PC-3 (cell line): ENCODE measurements around the gene CYTH4. TPM values are rescaled to one million over a fixed set of nuclear protein-coding genes. Genes with fewer than 3 reads are reported as not detected.

ENCODE experiments used
- ATAC-seq: fragments of 200-7000 bp; cut with Tn5 transposase; 2 replicates; pipeline ENCODE4 v1.9.1; 2020; ENCODE audit warnings: mild to moderate bottlenecking, moderate library complexity
- BruUV-seq: library from RNA; stranded (reverse); fragments of 400-500 nt; replicated peaks from 2 replicates; lab custom pipeline; 2021; lab: Mats Ljungman, UMichigan
- CTCF ChIA-PET: fragments of 300-600 bp; sonication (Branson Sonifier 250); formaldehyde crosslinking; loops from one replicate; lab custom pipeline; 2022; ENCODE audit warnings: antibody characterized with exemption; lab: Charles Lee
- POLR2A ChIA-PET: fragments of 300-600 bp; sonication (Branson Sonifier 250); formaldehyde crosslinking; loops from one replicate; lab custom pipeline; 2022; ENCODE audit warnings: antibody characterized with exemption; ENCODE audit not compliant: unreplicated experiment; lab: Charles Lee
- DNase-seq: peaks from one replicate; pipeline ENCODE4 v3.0.0-alpha.2; 2015
- H2AFZ ChIP-seq: fragments of 300-600 bp; sonication (generic); 2 replicates; pipeline ENCODE4 v1.6.0; 2016; ENCODE audit warnings: antibody characterized with exemption, low read length
- H3F3A ChIP-seq: fragments of 300-600 bp; sonication (generic); one replicate; pipeline ENCODE4 v1.6.0; 2017; ENCODE audit warnings: antibody characterized with exemption, low read length, control low read depth, mild to moderate bottlenecking; ENCODE audit not compliant: unreplicated experiment
- H3K27ac ChIP-seq: fragments of 300-600 bp; sonication (generic); 2 replicates; pipeline ENCODE4 v1.5.1; 2016; ENCODE audit warnings: mild to moderate bottlenecking, low read length
- H3K27me3 ChIP-seq: fragments of 300-600 bp; sonication (generic); 2 replicates; pipeline ENCODE4 v1.6.1; 2016; ENCODE audit warnings: low read length, mixed read lengths
- H3K36me3 ChIP-seq: fragments of 300-600 bp; sonication (generic); 2 replicates; pipeline ENCODE4 v1.6.1; 2016; ENCODE audit warnings: low read depth, mixed run types, low read length, mixed read lengths
- H3K4me1 ChIP-seq: fragments of 300-600 bp; sonication (generic); 2 replicates; pipeline ENCODE4 v1.5.1; 2016; ENCODE audit warnings: low read length; ENCODE audit not compliant: insufficient read depth
- H3K4me2 ChIP-seq: fragments of 300-600 bp; sonication (generic); 2 replicates; pipeline ENCODE4 v1.6.0; 2016; ENCODE audit warnings: low read length
- H3K4me3 ChIP-seq: fragments of 300-600 bp; sonication (generic); 2 replicates; pipeline ENCODE4 v1.5.1; 2016; ENCODE audit warnings: mild to moderate bottlenecking, low read length, mixed read lengths
- H3K79me2 ChIP-seq: fragments of 300-600 bp; sonication (generic); 2 replicates; pipeline ENCODE4 v1.6.1; 2017; ENCODE audit warnings: low read length, mixed read lengths
- H3K9ac ChIP-seq: fragments of 300-600 bp; sonication (generic); 2 replicates; pipeline ENCODE4 v1.6.0; 2016; ENCODE audit warnings: mild to moderate bottlenecking, low read length
- H3K9me2 ChIP-seq: fragments of 300-600 bp; sonication (generic); replicated peaks from 2 replicates; pipeline ENCODE4 v1.6.1; 2016; ENCODE audit warnings: mixed run types, low read length, mixed read lengths
- H3K9me3 ChIP-seq: fragments of 300-600 bp; sonication (generic); 2 replicates; pipeline ENCODE4 v1.6.1; 2016; ENCODE audit warnings: low read length, mixed read lengths
- H4K20me1 ChIP-seq: fragments of 300-600 bp; sonication (generic); 2 replicates; pipeline ENCODE4 v1.6.1; 2016; ENCODE audit warnings: low read length, mixed read lengths
- CTCF ChIP-seq: fragments of 300-600 bp; sonication (generic); conservative IDR thresholded peaks from 2 replicates; pipeline ENCODE4 v1.5.1; 2017; ENCODE audit warnings: antibody characterized with exemption, low read depth, mild to moderate bottlenecking, low read length
- EZH2 ChIP-seq: fragments of 300-600 bp; sonication (generic); IDR thresholded peaks from one replicate; pipeline ENCODE4 v1.6.1; 2017; ENCODE audit warnings: antibody characterized with exemption, mild to moderate bottlenecking, low read length; ENCODE audit not compliant: unreplicated experiment
- EZH2phosphoT487 ChIP-seq: fragments of 300-600 bp; sonication (generic); IDR thresholded peaks from 2 replicates; pipeline ENCODE4 v1.6.1; 2018; ENCODE audit warnings: mild to moderate bottlenecking, antibody characterized with exemption, low read length, borderline replicate concordance
- intact Hi-C: fragments of 100-400 bp; cut with micrococcal nuclease; formaldehyde crosslinking; loops from 2 replicates; pipeline ENCODE4 v1.9.0; 2023
- total RNA-seq: library from RNA; depleted of rRNA; stranded (reverse); fragments of >200 nt; gene quantifications from 2 replicates; pipeline ENCODE4 v1.2.3, GENCODE V29; 2014

Gene CYTH4
- total RNA-seq, 1 experiment from 2014 or later = 1.9 TPM

- Histone ChIP-seq H3F3A (no peaks in the 10 kb centered on the region), H3K36me3 (no peaks in the 10 kb centered on the region), H3K27ac (no peak overlapping the region), H2AFZ (no peak overlapping the region), H3K4me3 (no peak overlapping the region), H3K79me2 (no peaks in the 10 kb centered on the region), H3K9ac (no peak overlapping the region), H3K27me3 (no peaks in the 10 kb centered on the region), H3K9me3 (no peaks in the 10 kb centered on the region), H4K20me1 (no peaks in the 10 kb centered on the region), H3K4me1 (peaks cover 15% of the 10 kb centered on the region), H3K9me2 (no peaks in the 10 kb centered on the region), H3K4me2 (no peak overlapping the region)
- no peak for ATAC-seq
- ChIA-PET CTCF (no interaction called here), POLR2A (no interaction called here)
- TF ChIP-seq CTCF (no peak), EZH2phosphoT487 (no peak), EZH2 (no peak)
- no TSS peak for BruUV-seq
- DNase-seq = no peak
- intact Hi-C loops = no loop called here
These were observed 6.2 kb downstream of the CYTH4 start for GRCh38 chr22:37288521-37288920.

GRCh38 chr22:37289156-37289735 is 6.9 kb downstream of the CYTH4 start:
- Histone ChIP-seq H3K9me3 (no peaks in the 10 kb centered on the region), H3F3A (no peaks in the 10 kb centered on the region), H3K4me3 (no peak overlapping the region), H3K27me3 (no peaks in the 10 kb centered on the region), H3K9ac (no peak overlapping the region), H3K36me3 (no peaks in the 10 kb centered on the region), H4K20me1 (no peaks in the 10 kb centered on the region), H2AFZ (no peak overlapping the region), H3K79me2 (no peaks in the 10 kb centered on the region), H3K4me2 (no peak overlapping the region), H3K9me2 (no peaks in the 10 kb centered on the region), H3K4me1 (peaks cover 15% of the 10 kb centered on the region), H3K27ac (no peak overlapping the region)
- DNase-seq = no peak
- no TSS peak for BruUV-seq
- ChIA-PET POLR2A (no interaction called here), CTCF (interaction anchor here (0.6 kb wide), 1 partner anchor 73 kb away, joined by 5 read pairs; no protein-coding TSS in a partner anchor)
- intact Hi-C loops = no loop called here
- ATAC-seq = no peak
- TF ChIP-seq EZH2 = no peak
- no peak for TF ChIP-seq CTCF
- TF ChIP-seq EZH2phosphoT487 = no peak

- ChIA-PET POLR2A (no interaction called here), CTCF (no interaction called here)
- Histone ChIP-seq H3K4me3 (no peak overlapping the region), H3K36me3 (no peaks in the 10 kb centered on the region), H3K27me3 (no peaks in the 10 kb centered on the region), H2AFZ (no peak overlapping the region), H3K79me2 (no peaks in the 10 kb centered on the region), H3F3A (no peaks in the 10 kb centered on the region), H3K4me1 (peaks cover 27% of the 10 kb centered on the region), H3K27ac (no peak overlapping the region), H4K20me1 (no peaks in the 10 kb centered on the region), H3K4me2 (no peak overlapping the region), H3K9me3 (no peaks in the 10 kb centered on the region), H3K9me2 (no peaks in the 10 kb centered on the region), H3K9ac (no peak overlapping the region)
- ATAC-seq (peak; percentile 84), DNase-seq (peak; percentile 48)
- intact Hi-C loops = no loop called here
- TF ChIP-seq EZH2 (no peak), CTCF (no peak), EZH2phosphoT487 (no peak)
- no TSS peak for BruUV-seq
These were observed 8.4 kb downstream of the CYTH4 start for GRCh38 chr22:37290737-37291136.
